ENCODE data around the gene IBSP. TPM values are rescaled to one million over a fixed set of nuclear protein-coding genes. Genes with fewer than 3 reads are reported as not detected.
A peak's percentile ranks its signal among the peaks of the same experiment; 100 is the strongest.

The IBSP gene
- total and polyA plus RNA-seq, 9 of the 15 experiments (the other 6 are each of a cell fraction or from before 2014, with no cell fraction given): not detected

DNA sequence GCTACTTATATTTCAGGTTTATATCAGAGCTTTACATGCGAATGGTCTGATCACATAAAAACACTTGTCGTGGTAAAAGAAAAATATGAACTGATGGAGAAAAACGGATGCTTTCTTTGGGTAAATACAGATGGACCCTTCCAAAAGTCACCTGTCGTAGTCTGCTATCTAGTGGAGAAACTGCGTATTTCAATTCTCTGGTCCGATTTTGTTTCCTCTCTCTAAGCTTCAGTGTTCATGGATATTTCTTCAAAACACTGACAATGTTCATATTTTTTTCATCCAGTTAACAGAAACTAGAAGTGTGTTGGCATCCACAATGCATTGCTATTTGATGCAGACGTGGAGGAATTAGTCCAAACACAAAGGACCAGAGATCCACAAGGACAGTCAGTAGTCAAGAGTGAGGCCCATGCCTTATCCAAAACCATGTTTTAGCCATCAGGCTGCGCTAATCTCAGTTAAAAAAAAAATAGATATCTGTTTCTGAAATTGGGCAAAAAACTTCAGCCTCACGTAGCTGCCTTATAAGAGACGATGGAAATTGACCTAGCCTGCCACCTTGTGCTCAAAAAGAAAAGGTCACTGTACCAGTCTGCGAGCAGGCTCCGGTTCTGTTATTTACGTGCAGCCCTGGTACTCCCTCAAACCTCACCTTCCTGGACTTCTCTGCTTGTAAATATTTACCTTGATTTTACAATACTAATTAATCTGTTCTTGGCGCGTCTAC lies 49.4 kb downstream of the IBSP start:
- no TSS peak for BruUV-seq (replicated peaks)
- no peaks in the 10 kb centered on the region for H3K36me3 ChIP-seq (ENCODE audit: control insufficient read depth, insufficient read depth, low read length)
- 0 out of 5 replicates have a peak, but pooled peaks cover 0 to 3% of the 10 kb centered on the region in 2 experiments for H3K27me3 ChIP-seq (ENCODE audit: control insufficient read depth in 2 of 2, insufficient read depth in 2 of 2, low read length in 2 of 2)
- no peak overlapping the region for H2AFZ ChIP-seq (ENCODE audit: low read depth, low read length)
- ATAC-seq (peak; percentile 97), FAIRE-seq (peak; percentile 75), DNase-seq (ENCODE audit: extremely low read depth in 1 of 4, low spot score in 3 of 4) (peak; percentile 37 to 59 (median 42))
- no peak overlapping the region for H3K4me3 ChIP-seq
- H3K9ac ChIP-seq (ENCODE audit: insufficient read depth in 1 of 2, low read depth in 2 of 2, low read length in 2 of 2): no peak overlapping the region
- CTCF ChIA-PET (ENCODE audit: low intra/inter-chr PET ratio): interaction anchor here (0.6 to 2.6 kb wide), 6 partner anchors 169 to 950 kb away, joined by 3 to 20 read pairs (median 3); no protein-coding TSS in a partner anchor
- no peak overlapping the region for H3K4me2 ChIP-seq (ENCODE audit: insufficient read depth, low read length)
- intact Hi-C loops (cut with micrococcal nuclease) (loop anchor here (1.0 to 5.0 kb wide), 2 partner anchors 351 to 578 kb away; no protein-coding TSS in a partner anchor), in situ Hi-C loops (cut with MboI) (loop anchor here (10.0 kb wide), 2 partner anchors 584 to 954 kb away; partner anchors contain the start of gene C4orf36)
- WGBS (ENCODE audit: insufficient coverage, low coverage, missing lambda C conversion rate): 1% methylated on average over 15 of the region's 15 CpGs
- H4K20me1 ChIP-seq (replicated peaks; ENCODE audit: control insufficient read depth, insufficient read depth, low read length): no peaks in the 10 kb centered on the region
- peaks cover 0 to 7% of the 10 kb centered on the region in 2 experiments; a peak in 1 of 5 replicates for H3K4me1 ChIP-seq (replicated peaks in 1 of 2; ENCODE audit: control insufficient read depth in 2 of 2, insufficient read depth in 2 of 2, low read length in 2 of 2)
- no peaks in the 10 kb centered on the region for H3K9me1 ChIP-seq (ENCODE audit: control insufficient read depth, insufficient read depth, low read length)
- H3K9me3 ChIP-seq (replicated peaks; ENCODE audit: control insufficient read depth, insufficient read depth, low read depth, low read length): no peaks in the 10 kb centered on the region
- no peak overlapping the region for H3K27ac ChIP-seq (ENCODE audit: extremely low read depth, low read depth, low read length)
- POLR2A ChIA-PET: interaction anchor here (0.6 kb wide), 1 partner anchor 713 kb away, joined by 3 read pairs; no protein-coding TSS in a partner anchor
- H3K79me2 ChIP-seq (ENCODE audit: control insufficient read depth, insufficient read depth, low read length): no peaks in the 10 kb centered on the region
- no peak for TF ChIP-seq SRSF9 (IDR thresholded peaks at IDR 0.05; ENCODE audit: borderline replicate concordance, low read depth, low read length)
- no peak for TF ChIP-seq PHB (CRISPR knock-in tag; IDR thresholded peaks at IDR 0.05)
- TF ChIP-seq ETV5 (CRISPR knock-in tag; IDR thresholded peaks at IDR 0.05; ENCODE audit: low read depth): no peak
- TF ChIP-seq KLF10 (CRISPR knock-in tag; IDR thresholded peaks at IDR 0.05): no peak
- TF ChIP-seq, protein P1, sequence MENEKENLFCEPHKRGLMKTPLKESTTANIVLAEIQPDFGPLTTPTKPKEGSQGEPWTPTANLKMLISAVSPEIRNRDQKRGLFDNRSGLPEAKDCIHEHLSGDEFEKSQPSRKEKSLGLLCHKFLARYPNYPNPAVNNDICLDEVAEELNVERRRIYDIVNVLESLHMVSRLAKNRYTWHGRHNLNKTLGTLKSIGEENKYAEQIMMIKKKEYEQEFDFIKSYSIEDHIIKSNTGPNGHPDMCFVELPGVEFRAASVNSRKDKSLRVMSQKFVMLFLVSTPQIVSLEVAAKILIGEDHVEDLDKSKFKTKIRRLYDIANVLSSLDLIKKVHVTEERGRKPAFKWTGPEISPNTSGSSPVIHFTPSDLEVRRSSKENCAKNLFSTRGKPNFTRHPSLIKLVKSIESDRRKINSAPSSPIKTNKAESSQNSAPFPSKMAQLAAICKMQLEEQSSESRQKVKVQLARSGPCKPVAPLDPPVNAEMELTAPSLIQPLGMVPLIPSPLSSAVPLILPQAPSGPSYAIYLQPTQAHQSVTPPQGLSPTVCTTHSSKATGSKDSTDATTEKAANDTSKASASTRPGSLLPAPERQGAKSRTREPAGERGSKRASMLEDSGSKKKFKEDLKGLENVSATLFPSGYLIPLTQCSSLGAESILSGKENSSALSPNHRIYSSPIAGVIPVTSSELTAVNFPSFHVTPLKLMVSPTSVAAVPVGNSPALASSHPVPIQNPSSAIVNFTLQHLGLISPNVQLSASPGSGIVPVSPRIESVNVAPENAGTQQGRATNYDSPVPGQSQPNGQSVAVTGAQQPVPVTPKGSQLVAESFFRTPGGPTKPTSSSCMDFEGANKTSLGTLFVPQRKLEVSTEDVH (IDR thresholded peaks at IDR 0.05; ENCODE audit: low read depth, partially characterized antibody): no peak
- TF ChIP-seq ZNF57 (CRISPR knock-in tag; IDR thresholded peaks at IDR 0.05): no peak
- no peak for TF ChIP-seq NFATC3 (IDR thresholded peaks at IDR 0.05)
- no peak for TF ChIP-seq BHLHE40 (IDR thresholded peaks at IDR 0.05; ENCODE audit: low read length)
- no peak for TF ChIP-seq DIDO1 (tag; IDR thresholded peaks at IDR 0.05; ENCODE audit: low read depth)
- TF ChIP-seq RAD21 (CRISPR knock-in tag; conservative IDR thresholded peaks at IDR 0.05 in 1 of 2, IDR thresholded peaks at IDR 0.05 in 1 of 2): peak; percentile 26 to 45
- TF ChIP-seq NFIC (IDR thresholded peaks at IDR 0.05): no peak
